Sigmoid colon (tissue), 7 donors: ENCODE measurements around the gene OCRL. TPM values are rescaled to one million over a fixed set of nuclear protein-coding genes. Genes with fewer than 3 reads are reported as not detected.
"Not testable (repeated sequence)": the region's sequence is repeated elsewhere in the genome, so short reads cannot be mapped to it uniquely, and the experiment has no call there.

Source experiments
- DNase-seq: peaks from one replicate; pipeline ENCODE4 v3.0.0-alpha.2; 2019
- H3K27ac ChIP-seq, 4 donors: fragments of 200-600 bp; sonication (generic); one replicate each; pipeline ENCODE4 v1.5.1; 2016 to 2019; ENCODE audit warnings: mild to moderate bottlenecking in 1 of 4
- H3K27me3 ChIP-seq, 3 donors: fragments of 200-600 bp; sonication (generic); one replicate each; pipeline ENCODE4 v1.5.1; 2019; ENCODE audit warnings: mild to moderate bottlenecking in 1 of 3
- H3K36me3 ChIP-seq, 4 donors: fragments of 200-600 bp; sonication (generic); one replicate each; pipeline ENCODE4 v1.5.1; 2016 to 2019
- H3K4me1 ChIP-seq, 4 donors: fragments of 200-600 bp; sonication (generic); one replicate each; pipeline ENCODE4 v1.5.1; 2017 to 2019
- H3K4me3 ChIP-seq, 4 donors: fragments of 200-600 bp; sonication (generic); one replicate each; pipeline ENCODE4 v1.5.1; 2017 to 2019; ENCODE audit warnings: mild to moderate bottlenecking in 2 of 4, moderate library complexity in 1 of 4
- H3K9me3 ChIP-seq, 4 donors: fragments of 200-600 bp in 3 of 4; sonication (generic) in 3 of 4; one replicate each; pipeline versions ENCODE4 v1.5.1 to v1.6.1; 2013 to 2019
- CTCF ChIP-seq, 4 experiments: fragments of 450-650 bp in 3 of 4; fragments of 200-600 bp in 1 of 4; IDR thresholded peaks; one replicate each; pipeline ENCODE4 v1.5.1; 2016 to 2019; ENCODE audit warnings: antibody characterized with exemption in 4 of 4, mild to moderate bottlenecking in 3 of 4, moderate library complexity in 2 of 4
- EP300 ChIP-seq, 4 donors: sonication (generic); formaldehyde crosslinking; IDR thresholded peaks; one replicate each; pipeline ENCODE4 v1.6.1; 2017; ENCODE audit warnings: antibody characterized with exemption in 4 of 4
- POLR2A ChIP-seq, 2 donors: fragments of 450-650 bp; IDR thresholded peaks; one replicate each; pipeline ENCODE4 v1.6.1; 2016; ENCODE audit warnings: antibody characterized with exemption in 2 of 2, mild to moderate bottlenecking in 2 of 2, moderate library complexity in 2 of 2
- POLR2AphosphoS5 ChIP-seq, 4 donors: sonication (generic); formaldehyde crosslinking; IDR thresholded peaks; one replicate each; pipeline ENCODE4 v1.6.1; 2017; ENCODE audit warnings: antibody characterized with exemption in 4 of 4
- WGBS, 2 donors: extraction: QIAGEN DNeasy Blood & Tissue Kit; methylation state at CpG; one replicate each; pipeline ENCODE4 v1.1.7; 2013; 5-methylcytosine and 5-hydroxymethylcytosine counted together
- intact Hi-C: fragments of 100-400 bp; cut with DNase I; formaldehyde crosslinking; loops from one replicate; pipeline ENCODE4 v1.15.1; 2023
- polyA plus RNA-seq, 3 donors: library from polyadenylated mRNA; stranded (reverse); fragments of 200-250 nt; gene quantifications; one replicate each; pipeline ENCODE4 v1.2.3, GENCODE V29; 2013
- total RNA-seq, 4 donors: library from RNA; depleted of rRNA; stranded (reverse); fragments of >200 nt; gene quantifications; one replicate each; pipeline ENCODE4 v1.1.0, GENCODE V29; 2016
- donor health status: healthy with polysubstance abuse.
- donor health status: Bipolar disorder and iron deficiency.
- donor health status: healthy.

OCRL gene
- total and polyA plus RNA-seq, 7 donors: 12.2 to 24.1 (median 15.1) TPM

GRCh38 chrX:129544780-129545179 lies 4.7 kb downstream of the OCRL start:
- Histone ChIP-seq H3K4me3 (no peak overlapping the region), H3K27me3 (no peaks in the 10 kb centered on the region), H3K4me1 (peaks cover 0 to 4% (median 0%) of the 10 kb centered on the region in 4 donors), H3K36me3 (peaks cover 0 to 9% (median 0%) of the 10 kb centered on the region in 4 donors), H3K9me3 (no peaks in the 10 kb centered on the region), H3K27ac (peak overlapping the region in 1 of 4 donors; percentile 89)
- intact Hi-C loops: no loop called here
- no peak for DNase-seq
- 95 to 96% methylated on average over 2 of the region's 2 CpGs for WGBS, 2 donors
- no peak for TF ChIP-seq EP300 (IDR thresholded peaks at IDR 0.05)
- no peak for TF ChIP-seq POLR2AphosphoS5 (IDR thresholded peaks at IDR 0.05)
- no peak for TF ChIP-seq CTCF (IDR thresholded peaks at IDR 0.05)
- TF ChIP-seq POLR2A (IDR thresholded peaks at IDR 0.05): no peak

DNA sequence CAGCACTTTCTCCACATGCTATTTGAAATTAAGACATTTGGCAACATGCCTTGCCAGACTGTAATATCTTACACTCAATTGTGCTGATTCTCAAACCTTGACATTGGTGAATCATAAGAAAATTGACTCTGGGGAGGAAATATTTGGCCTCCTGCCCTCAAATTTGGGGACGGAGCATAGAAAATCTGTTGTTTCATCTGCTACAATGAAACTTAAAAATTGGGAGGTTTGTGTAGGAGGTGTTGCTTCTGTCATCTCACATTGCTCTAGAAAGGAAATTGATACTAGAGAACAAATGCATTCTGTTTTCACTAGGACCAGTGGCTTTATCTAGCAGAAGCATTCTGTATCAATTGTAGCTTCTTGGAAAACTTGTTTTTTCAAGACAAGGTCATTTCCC lies 5.3 kb downstream of the OCRL start:
- 80 to 90% methylated on average over 1 of the region's 1 CpG for WGBS, 2 donors
- no peak for DNase-seq
- peaks cover 0 to 9% (median 0%) of the 10 kb centered on the region in 4 donors for H3K36me3 ChIP-seq
- H3K27ac ChIP-seq: peak overlapping the region in 1 of 4 donors; percentile 61
- no peaks in the 10 kb centered on the region for H3K27me3 ChIP-seq
- TF ChIP-seq EP300 (IDR thresholded peaks at IDR 0.05) (no peak), POLR2AphosphoS5 (IDR thresholded peaks at IDR 0.05) (no peak), CTCF (IDR thresholded peaks at IDR 0.05) (no peak), POLR2A (IDR thresholded peaks at IDR 0.05) (no peak)
- peaks cover 0 to 4% (median 0%) of the 10 kb centered on the region in 4 donors for H3K4me1 ChIP-seq
- intact Hi-C loops: no loop called here
- no peaks in the 10 kb centered on the region for H3K9me3 ChIP-seq
- H3K4me3 ChIP-seq: no peak overlapping the region

DNA sequence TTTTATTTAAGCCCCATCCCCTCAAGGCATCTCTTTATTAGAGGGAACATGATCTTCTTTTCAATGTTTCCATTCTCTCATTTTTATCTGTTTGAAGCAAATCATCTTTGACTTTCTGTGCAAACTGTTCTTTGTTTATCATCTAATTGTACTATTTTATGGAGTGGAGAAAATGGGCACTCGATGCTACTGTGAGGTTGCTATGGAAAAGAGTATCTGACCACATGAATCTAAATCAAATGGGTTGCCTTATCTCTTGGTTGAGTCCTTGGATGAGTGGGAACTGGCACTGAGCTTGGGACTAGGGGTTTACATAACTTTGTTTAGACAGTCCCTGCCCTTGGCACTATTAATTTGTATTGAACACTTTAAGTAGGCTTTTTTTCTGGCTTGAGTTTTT lies 9.1 kb downstream of the OCRL start:
- H3K4me1 ChIP-seq: no peaks in the 10 kb centered on the region
- no peak overlapping the region for H3K4me3 ChIP-seq
- 56 to 87% methylated on average over 1 of the region's 1 CpG for WGBS, 2 donors
- no peak for DNase-seq
- TF ChIP-seq EP300 (IDR thresholded peaks at IDR 0.05) (no peak), POLR2AphosphoS5 (IDR thresholded peaks at IDR 0.05) (no peak), CTCF (IDR thresholded peaks at IDR 0.05) (no peak), POLR2A (IDR thresholded peaks at IDR 0.05) (no peak)
- peaks cover 0 to 9% (median 0%) of the 10 kb centered on the region in 4 donors for H3K36me3 ChIP-seq
- peak overlapping the region in 1 of 4 donors; percentile 40 for H3K27ac ChIP-seq
- H3K27me3 ChIP-seq: no peaks in the 10 kb centered on the region
- intact Hi-C loops: no loop called here
- no peaks in the 10 kb centered on the region for H3K9me3 ChIP-seq

GRCh38 chrX:129553619-129554288 lies 13.7 kb downstream of the OCRL start:
- no peak for DNase-seq
- no peaks in the 10 kb centered on the region for H3K27me3 ChIP-seq
- TF ChIP-seq POLR2AphosphoS5 (IDR thresholded peaks at IDR 0.05): no peak
- TF ChIP-seq EP300 (IDR thresholded peaks at IDR 0.05): no peak
- TF ChIP-seq CTCF (IDR thresholded peaks at IDR 0.05): no peak
- no peak for TF ChIP-seq POLR2A (IDR thresholded peaks at IDR 0.05)
- H3K36me3 ChIP-seq: peaks cover 0 to 5% (median 1%) of the 10 kb centered on the region in 4 donors
- H3K4me3 ChIP-seq: no peak overlapping the region
- no peak overlapping the region for H3K27ac ChIP-seq
- H3K9me3 ChIP-seq: no peaks in the 10 kb centered on the region
- WGBS, 2 donors: 65 to 68% methylated on average over 3 of the region's 3 CpGs
- intact Hi-C loops: no loop called here
- no peaks in the 10 kb centered on the region for H3K4me1 ChIP-seq

- H3K9me3 ChIP-seq, H3K4me3 ChIP-seq, intact Hi-C loops, H3K4me1 ChIP-seq, DNase-seq, H3K27ac ChIP-seq, H3K27me3 ChIP-seq: not testable (repeated sequence)
- WGBS, 2 donors: 96 to 97% methylated on average over 8 of the region's 8 CpGs
- peaks cover 0 to 16% (median 3%) of the 10 kb centered on the region in 4 donors for H3K36me3 ChIP-seq
Observed at GRCh38 chrX:129554816-129555215, 14.8 kb downstream of the OCRL start.
